ENCODE results near the gene CDHR3.

CDHR3 gene

DNA sequence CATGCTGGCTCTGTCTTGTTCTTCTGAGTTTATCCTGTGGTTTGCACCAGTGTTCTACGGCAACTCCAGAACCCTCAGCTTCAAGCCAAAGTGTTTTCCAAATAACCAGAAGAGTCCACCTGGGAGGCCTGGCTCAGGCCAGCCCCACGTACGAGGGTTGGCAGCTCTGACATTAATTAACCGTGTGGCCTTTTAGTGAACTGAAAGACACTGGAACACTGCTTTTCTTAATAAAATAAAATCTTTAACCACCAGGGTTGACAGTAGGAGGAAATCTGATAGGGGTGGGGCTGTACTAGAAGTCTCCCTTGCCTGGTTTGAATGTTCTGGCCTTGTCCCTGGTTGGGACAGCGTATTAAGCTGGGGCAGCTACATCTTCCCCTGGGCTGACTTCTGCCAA is 84.1 kb downstream of the CDHR3 start:
- in situ Hi-C loops (cut with HindIII; ENCODE audit: low sequenced_read_pairs), result no loop called here
- no peak overlapping the region for H3K4me3 ChIP-seq (ENCODE audit: low read depth, low read length)
- TF ChIP-seq, protein P1, sequence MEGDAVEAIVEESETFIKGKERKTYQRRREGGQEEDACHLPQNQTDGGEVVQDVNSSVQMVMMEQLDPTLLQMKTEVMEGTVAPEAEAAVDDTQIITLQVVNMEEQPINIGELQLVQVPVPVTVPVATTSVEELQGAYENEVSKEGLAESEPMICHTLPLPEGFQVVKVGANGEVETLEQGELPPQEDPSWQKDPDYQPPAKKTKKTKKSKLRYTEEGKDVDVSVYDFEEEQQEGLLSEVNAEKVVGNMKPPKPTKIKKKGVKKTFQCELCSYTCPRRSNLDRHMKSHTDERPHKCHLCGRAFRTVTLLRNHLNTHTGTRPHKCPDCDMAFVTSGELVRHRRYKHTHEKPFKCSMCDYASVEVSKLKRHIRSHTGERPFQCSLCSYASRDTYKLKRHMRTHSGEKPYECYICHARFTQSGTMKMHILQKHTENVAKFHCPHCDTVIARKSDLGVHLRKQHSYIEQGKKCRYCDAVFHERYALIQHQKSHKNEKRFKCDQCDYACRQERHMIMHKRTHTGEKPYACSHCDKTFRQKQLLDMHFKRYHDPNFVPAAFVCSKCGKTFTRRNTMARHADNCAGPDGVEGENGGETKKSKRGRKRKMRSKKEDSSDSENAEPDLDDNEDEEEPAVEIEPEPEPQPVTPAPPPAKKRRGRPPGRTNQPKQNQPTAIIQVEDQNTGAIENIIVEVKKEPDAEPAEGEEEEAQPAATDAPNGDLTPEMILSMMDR (IDR thresholded peaks at IDR 0.05; ENCODE audit: low read depth, low read length, missing control alignments), result no peak
- no peak for DNase-seq (ENCODE audit: low read depth)

DNA sequence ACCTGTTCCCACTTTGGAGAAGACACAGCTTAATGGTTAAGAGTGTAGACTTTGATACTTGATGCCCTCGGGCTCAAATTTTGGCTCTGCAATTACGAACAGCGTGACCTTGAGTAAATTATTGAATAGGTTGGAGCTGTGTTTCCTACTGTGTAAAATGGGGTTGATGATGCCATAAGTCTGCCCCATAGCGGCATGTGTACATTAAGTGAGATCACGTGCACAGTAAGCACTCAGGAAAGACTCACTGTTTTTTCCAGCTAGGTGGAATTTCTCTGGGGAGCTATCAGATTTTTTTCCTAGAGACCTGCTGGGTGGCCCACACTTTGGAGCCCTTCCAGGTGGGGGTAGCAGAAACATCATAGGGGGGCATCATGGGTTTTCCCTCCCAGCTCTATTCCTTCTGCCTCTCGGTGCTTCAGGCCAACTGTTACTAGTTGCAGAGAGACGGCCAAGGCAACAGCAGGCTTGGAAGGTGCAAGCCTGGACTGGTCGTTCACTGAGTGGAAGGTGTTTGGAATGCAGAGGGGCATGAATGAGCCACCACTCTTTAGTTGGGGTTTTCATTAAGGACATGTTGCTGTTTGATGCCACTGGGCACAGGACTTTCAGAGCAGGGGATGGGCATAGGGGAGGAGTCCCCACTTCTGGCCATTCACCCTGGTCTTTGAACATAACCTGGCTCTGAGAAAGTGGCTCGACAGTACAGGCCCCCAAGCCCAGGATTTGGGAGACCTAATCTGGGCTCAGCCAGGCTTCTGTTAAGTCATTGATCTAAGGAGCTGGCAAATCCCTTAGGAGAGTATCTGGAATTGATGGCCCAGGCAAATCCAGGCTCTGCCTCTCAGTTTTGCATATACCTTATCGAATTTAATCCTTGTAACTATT is 85.0 kb downstream of the CDHR3 start:
- TF ChIP-seq, protein P1 (IDR thresholded peaks at IDR 0.05; ENCODE audit: low read depth, low read length, missing control alignments), result no peak
- in situ Hi-C loops (cut with HindIII; ENCODE audit: low sequenced_read_pairs), result no loop called here
- H3K4me3 ChIP-seq (ENCODE audit: low read depth, low read length), result no peak overlapping the region
- DNase-seq (ENCODE audit: low read depth), result no peak

DNA sequence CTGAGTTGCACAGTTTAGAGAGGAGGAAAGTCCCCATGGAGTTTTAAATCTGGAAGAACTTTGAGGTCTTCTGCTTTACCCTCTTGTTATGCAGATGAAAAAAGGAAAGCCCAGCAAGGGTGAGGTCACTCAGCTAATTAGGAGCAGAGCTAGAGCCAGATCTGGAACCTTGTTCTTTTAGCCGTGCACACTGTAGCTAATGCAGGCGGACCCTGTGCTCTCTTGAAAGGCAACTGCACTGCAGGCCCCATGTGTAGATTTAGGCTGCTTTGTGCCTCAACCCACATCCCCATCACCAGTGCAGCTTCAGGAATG is 85.6 kb downstream of the CDHR3 start:
- no peak for DNase-seq (ENCODE audit: low read depth)
- no peak overlapping the region for H3K4me3 ChIP-seq (ENCODE audit: low read depth, low read length)
- in situ Hi-C loops (cut with HindIII; ENCODE audit: low sequenced_read_pairs), result no loop called here
- TF ChIP-seq, protein P1 (IDR thresholded peaks at IDR 0.05; ENCODE audit: low read depth, low read length, missing control alignments), result no peak

DNA sequence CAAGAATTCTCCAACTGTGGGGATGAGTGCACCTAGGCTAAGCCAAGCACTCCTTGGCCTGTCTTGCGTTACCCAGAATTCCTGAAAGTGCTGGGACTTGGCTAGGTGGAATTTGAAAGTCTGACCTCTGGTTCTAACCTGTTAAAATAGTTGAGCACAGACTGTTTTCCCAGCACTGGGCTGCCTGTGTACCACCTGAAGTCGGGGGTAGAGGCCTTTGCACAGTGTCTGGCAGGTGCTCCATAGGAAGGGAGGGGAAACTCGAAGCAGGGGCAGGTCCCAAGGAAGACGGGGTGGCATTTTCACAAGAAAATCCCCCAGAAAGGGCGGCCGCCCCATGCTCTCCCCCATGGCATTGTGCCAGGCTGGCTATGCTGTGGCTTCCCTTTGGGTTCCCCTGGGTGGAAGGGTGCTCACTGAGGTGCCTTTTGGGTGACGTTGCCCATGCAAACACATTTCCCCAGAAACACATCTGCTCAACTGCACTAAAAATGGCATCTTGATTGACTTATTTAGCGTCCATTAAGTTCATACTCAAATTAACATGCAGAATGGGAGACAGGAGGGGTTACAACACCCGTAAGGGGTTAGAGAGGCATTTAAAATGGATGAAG is 86.2 kb downstream of the CDHR3 start:
- H3K4me3 ChIP-seq (ENCODE audit: low read depth, low read length), result no peak overlapping the region
- in situ Hi-C loops (cut with HindIII; ENCODE audit: low sequenced_read_pairs), result no loop called here
- DNase-seq (ENCODE audit: low read depth), result no peak
- TF ChIP-seq, protein P1 (IDR thresholded peaks at IDR 0.05; ENCODE audit: low read depth, low read length, missing control alignments), result no peak

DNA sequence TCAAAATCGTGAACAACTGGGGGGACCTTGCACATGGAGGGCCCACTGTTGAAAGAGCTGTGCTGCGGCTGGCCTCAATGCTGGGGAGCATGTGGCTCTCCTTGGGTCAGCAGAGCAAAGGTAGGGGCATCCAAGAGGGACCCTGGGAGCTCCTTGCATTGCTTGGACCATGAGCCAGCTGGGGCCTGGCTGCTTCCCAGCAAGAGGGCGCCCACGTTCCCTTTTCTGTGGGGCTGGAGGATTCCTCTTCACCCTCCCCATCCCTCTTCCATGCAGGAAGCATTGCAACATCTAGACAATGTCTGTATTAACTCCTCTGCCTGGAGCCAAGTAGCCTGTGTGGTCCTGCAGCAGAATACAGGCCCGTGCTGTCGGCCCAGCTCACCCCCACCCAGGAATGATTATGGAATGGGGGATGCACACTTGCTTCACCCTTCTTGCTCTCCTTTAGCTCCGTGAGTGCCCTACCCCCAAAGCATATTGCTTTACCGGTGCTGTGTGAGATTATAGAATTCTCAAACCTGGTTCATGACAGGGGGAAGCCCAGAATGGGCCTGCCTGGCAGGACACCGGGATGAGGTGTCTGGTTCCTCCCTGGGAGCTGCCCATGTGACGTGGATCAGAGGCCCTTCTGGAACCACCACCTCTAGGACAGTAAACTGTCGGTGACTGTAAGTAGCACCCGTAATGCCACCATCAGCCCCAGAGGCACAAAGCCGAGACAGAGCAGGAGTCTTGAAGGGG is 87.1 kb downstream of the CDHR3 start:
- TF ChIP-seq, protein P1 (IDR thresholded peaks at IDR 0.05; ENCODE audit: low read depth, low read length, missing control alignments), result no peak
- in situ Hi-C loops (cut with HindIII; ENCODE audit: low sequenced_read_pairs), result loop anchor here (5.0 to 25.0 kb wide), 2 partner anchors 102 to 437 kb away; no protein-coding TSS in a partner anchor
- H3K4me3 ChIP-seq (ENCODE audit: low read depth, low read length), result no peak overlapping the region
- DNase-seq (ENCODE audit: low read depth), result no peak

DNA sequence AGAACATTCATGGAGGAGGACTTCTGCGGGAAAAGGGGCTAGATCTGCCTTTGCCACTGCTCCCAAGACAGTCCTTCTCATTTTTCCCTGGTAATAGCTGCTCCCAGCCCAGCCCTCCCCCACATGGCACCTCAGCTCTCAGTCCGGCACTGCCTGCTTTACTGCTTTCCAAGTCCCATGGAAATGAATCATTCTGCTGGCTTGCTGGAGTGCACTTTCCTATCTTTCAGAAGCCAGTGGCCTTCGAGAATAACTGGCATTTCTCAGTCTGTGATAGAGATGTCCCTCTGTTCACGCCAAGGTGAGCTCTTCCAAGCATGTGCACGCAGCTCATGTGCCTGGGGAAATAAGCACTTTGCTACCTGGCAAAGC is 87.7 kb downstream of the CDHR3 start:
- DNase-seq (ENCODE audit: low read depth), result no peak
- in situ Hi-C loops (cut with HindIII; ENCODE audit: low sequenced_read_pairs), result loop anchor here (5.0 to 25.0 kb wide), 2 partner anchors 102 to 437 kb away; no protein-coding TSS in a partner anchor
- TF ChIP-seq, protein P1 (IDR thresholded peaks at IDR 0.05; ENCODE audit: low read depth, low read length, missing control alignments), result no peak
- H3K4me3 ChIP-seq (ENCODE audit: low read depth, low read length), result no peak overlapping the region

Data from astrocyte of the cerebellum (primary cell).